Muscle layer of duodenum (tissue), 2 donors: Measurements from ENCODE around the gene EEF1AKMT1.

Experiments used
- H3K27ac ChIP-seq: one replicate; pipeline ENCODE4 v1.7.0; 2013; ENCODE audit warnings: mild to moderate bottlenecking, low read length
- H3K27me3 ChIP-seq: one replicate; pipeline ENCODE4 v1.7.0; 2013; ENCODE audit warnings: low read depth, mild to moderate bottlenecking, control low read depth, low read length
- H3K36me3 ChIP-seq, 2 donors: one replicate each; pipeline ENCODE4 v1.7.0; 2013; ENCODE audit warnings: low read length in 2 of 2, control low read depth in 1 of 2, mild to moderate bottlenecking in 1 of 2; ENCODE audit not compliant: insufficient read depth in 2 of 2, control insufficient read depth in 1 of 2
- H3K4me1 ChIP-seq, 2 donors: one replicate each; pipeline ENCODE4 v1.7.0; 2013; ENCODE audit warnings: low read length in 2 of 2, mild to moderate bottlenecking in 2 of 2, control low read depth in 1 of 2, moderate library complexity in 1 of 2; ENCODE audit not compliant: insufficient read depth in 2 of 2, control insufficient read depth in 1 of 2
- H3K4me3 ChIP-seq, 2 donors: one replicate each; pipeline ENCODE4 v1.7.0; 2013; ENCODE audit warnings: low read length in 2 of 2, low read depth in 1 of 2, mild to moderate bottlenecking in 1 of 2
- H3K9me3 ChIP-seq, 2 donors: one replicate each; pipeline ENCODE4 v1.7.0; 2013; ENCODE audit warnings: low read length in 2 of 2, control low read depth in 1 of 2, mild to moderate bottlenecking in 1 of 2; ENCODE audit not compliant: control insufficient read depth in 1 of 2
- donor health status: healthy.

EEF1AKMT1 gene

GRCh38 chr13:20799726-20800416 is 26.1 kb upstream of the EEF1AKMT1 start:
- Histone ChIP-seq H3K27me3 (no peaks in the 10 kb centered on the region), H3K4me1 (peaks cover 0 to 9% of the 10 kb centered on the region in 2 donors), H3K4me3 (no peak overlapping the region), H3K36me3 (peaks cover 14 to 16% of the 10 kb centered on the region in 2 donors), H3K27ac (no peak overlapping the region), H3K9me3 (no peaks in the 10 kb centered on the region)

DNA sequence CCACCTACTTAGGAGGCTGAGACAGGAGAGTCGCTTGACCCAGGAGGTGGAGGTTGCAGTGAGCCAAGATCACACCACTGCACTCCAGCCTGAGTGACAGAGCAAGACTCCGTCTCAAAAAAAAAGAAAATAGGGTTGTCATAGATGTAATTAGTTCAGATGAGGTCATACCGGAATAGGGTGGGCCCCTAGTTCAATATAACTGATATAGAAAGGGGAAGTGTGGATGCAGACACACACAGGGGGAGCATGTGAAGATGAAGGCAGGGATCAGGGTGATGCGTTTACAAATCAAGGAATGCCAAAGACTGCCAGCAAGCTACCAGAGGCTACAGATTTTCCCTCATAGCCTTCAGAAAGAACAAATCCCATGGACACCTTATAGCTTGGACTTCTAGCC is 24.3 kb upstream of the EEF1AKMT1 start:
- Histone ChIP-seq H3K27me3 (no peaks in the 10 kb centered on the region), H3K27ac (no peak overlapping the region), H3K4me3 (no peak overlapping the region), H3K36me3 (peaks cover 14 to 18% of the 10 kb centered on the region in 2 donors), H3K4me1 (peaks cover 0 to 9% of the 10 kb centered on the region in 2 donors), H3K9me3 (no peaks in the 10 kb centered on the region)

DNA sequence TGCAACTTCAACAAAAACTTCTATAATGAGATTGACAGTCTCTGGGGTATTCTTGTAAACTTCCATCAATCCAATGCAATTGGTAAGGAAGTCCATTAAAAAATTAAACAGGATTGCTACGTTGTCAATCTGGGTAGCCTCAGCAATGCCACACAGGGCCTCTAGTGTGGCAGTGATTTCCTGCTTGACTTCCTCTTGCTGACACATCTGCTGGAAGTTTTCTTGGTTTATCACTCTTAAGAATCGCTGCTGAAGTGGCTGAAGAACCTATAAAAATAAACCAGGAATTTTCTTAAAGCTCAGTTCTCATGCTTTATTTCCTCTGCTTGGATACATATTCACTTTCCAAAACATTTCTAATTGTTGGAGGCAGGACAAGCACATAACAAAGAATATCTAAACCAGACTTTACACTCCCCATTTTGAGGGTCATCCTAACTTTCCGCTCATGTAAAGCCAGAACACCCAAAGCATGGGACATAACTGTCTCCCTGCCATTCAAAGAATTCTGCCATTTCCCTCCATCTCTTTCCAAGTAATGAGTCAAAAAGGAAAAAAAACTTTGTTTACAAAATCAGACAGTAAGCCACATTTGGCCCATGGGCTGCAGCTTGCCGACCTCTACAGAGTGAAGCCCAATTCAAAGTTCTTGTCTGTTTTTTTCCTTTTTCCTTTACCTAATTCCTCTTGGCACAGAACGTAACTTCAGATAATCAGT is 23.2 kb upstream of the EEF1AKMT1 start:
- no peak overlapping the region for H3K4me3 ChIP-seq
- no peaks in the 10 kb centered on the region for H3K27me3 ChIP-seq
- peaks cover 0 to 9% of the 10 kb centered on the region in 2 donors for H3K4me1 ChIP-seq
- H3K36me3 ChIP-seq = peaks cover 14 to 18% of the 10 kb centered on the region in 2 donors
- H3K27ac ChIP-seq = no peak overlapping the region
- no peaks in the 10 kb centered on the region for H3K9me3 ChIP-seq

DNA sequence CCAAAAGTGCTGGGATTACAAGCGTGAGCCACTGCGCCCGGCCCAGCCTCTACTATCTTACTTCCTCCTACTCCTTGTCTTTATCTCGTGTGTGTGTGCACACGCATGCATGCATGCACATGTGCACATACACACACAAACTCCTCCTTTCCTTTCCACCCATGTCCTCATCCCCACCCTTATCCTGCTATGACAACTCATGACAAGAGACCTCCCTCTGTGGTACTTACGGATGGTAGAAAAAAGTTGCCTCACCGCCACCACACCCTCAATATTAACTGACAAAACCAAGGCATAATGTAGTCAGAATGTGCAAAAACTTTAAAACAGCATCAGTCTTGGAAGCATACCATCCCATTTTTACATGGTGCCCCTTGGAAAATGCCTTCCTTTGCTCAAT is 15.9 kb upstream of the EEF1AKMT1 start:
- H3K36me3 ChIP-seq = peaks cover 12 to 17% of the 10 kb centered on the region in 2 donors
- H3K9me3 ChIP-seq = no peaks in the 10 kb centered on the region
- no peaks in the 10 kb centered on the region for H3K27me3 ChIP-seq
- H3K4me3 ChIP-seq = no peak overlapping the region
- H3K27ac ChIP-seq = no peak overlapping the region
- H3K4me1 ChIP-seq = no peaks in the 10 kb centered on the region

DNA sequence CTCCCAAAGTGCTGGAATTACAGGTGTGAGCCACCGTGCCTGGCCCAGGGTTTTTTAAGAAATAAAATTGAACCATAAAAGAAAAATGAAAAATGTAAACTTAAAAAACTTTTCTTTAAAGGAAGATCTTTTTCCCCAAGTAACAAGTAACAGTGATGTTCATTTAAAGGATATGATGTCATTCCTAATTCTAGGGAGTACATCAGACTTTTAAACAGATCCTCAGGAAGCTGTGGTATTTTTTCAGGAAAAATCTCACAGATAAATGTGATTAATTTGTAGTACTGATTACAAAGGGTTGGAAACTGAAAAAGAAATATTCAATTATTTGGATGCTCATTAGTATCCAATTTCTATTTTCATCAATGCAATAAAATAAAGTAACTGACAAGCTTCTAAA is 14.6 kb upstream of the EEF1AKMT1 start:
- H3K27ac ChIP-seq = no peak overlapping the region

GRCh38 chr13:20787180-20787579 is 13.4 kb upstream of the EEF1AKMT1 start:
- Histone ChIP-seq H3K4me3 (no peak overlapping the region), H3K4me1 (no peaks in the 10 kb centered on the region), H3K9me3 (no peaks in the 10 kb centered on the region), H3K27ac (no peak overlapping the region), H3K27me3 (no peaks in the 10 kb centered on the region), H3K36me3 (peaks cover 19 to 26% of the 10 kb centered on the region in 2 donors)

More for the DNA sequence above, 14.6 kb upstream of the EEF1AKMT1 start:
- no peaks in the 10 kb centered on the region for H3K9me3 ChIP-seq
- H3K27me3 ChIP-seq = no peaks in the 10 kb centered on the region
- H3K4me1 ChIP-seq = no peaks in the 10 kb centered on the region
- H3K36me3 ChIP-seq = peaks cover 16 to 17% of the 10 kb centered on the region in 2 donors
- no peak overlapping the region for H3K4me3 ChIP-seq

GRCh38 chr13:20782116-20782708 is 8.5 kb upstream of the EEF1AKMT1 start:
- H3K4me3 ChIP-seq = no peak overlapping the region
- no peaks in the 10 kb centered on the region for H3K4me1 ChIP-seq
- no peaks in the 10 kb centered on the region for H3K27me3 ChIP-seq
- H3K9me3 ChIP-seq = no peaks in the 10 kb centered on the region
- H3K27ac ChIP-seq = no peak overlapping the region
- H3K36me3 ChIP-seq = peaks cover 18 to 25% of the 10 kb centered on the region in 2 donors

GRCh38 chr13:20780317-20780716 is 6.6 kb upstream of the EEF1AKMT1 start:
- Histone ChIP-seq H3K4me1 (no peaks in the 10 kb centered on the region), H3K9me3 (no peaks in the 10 kb centered on the region), H3K36me3 (peaks cover 10 to 17% of the 10 kb centered on the region in 2 donors), H3K27ac (no peak overlapping the region), H3K4me3 (no peak overlapping the region), H3K27me3 (no peaks in the 10 kb centered on the region)

DNA sequence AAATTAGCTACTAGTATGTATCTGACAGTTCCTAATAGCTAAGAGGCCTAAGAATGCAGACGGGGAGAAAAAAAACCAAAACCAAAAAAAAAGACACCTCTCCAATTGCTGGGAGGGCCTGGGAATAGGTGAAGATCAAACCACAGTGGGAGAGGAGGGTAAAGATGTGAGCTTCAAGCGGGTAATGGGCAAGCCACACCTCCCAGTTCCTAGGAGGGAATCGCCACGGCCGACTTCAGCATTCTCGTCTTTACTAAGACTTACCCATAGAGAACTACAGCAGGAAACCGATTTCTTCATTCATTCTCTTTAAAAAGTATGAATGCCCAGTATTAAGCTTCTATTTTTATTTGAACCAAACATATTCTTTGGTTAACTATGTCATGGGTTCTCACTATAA is 5.6 kb upstream of the EEF1AKMT1 start:
- Histone ChIP-seq H3K36me3 (peaks cover 10 to 14% of the 10 kb centered on the region in 2 donors), H3K27me3 (no peaks in the 10 kb centered on the region), H3K4me1 (no peaks in the 10 kb centered on the region), H3K9me3 (no peaks in the 10 kb centered on the region), H3K4me3 (no peak overlapping the region), H3K27ac (no peak overlapping the region)

- Histone ChIP-seq H3K4me1 (no peaks in the 10 kb centered on the region), H3K4me3 (no peak overlapping the region), H3K9me3 (no peaks in the 10 kb centered on the region), H3K27ac (no peak overlapping the region), H3K36me3 (peaks cover 10 to 11% of the 10 kb centered on the region in 2 donors), H3K27me3 (no peaks in the 10 kb centered on the region)
Observed at GRCh38 chr13:20778311-20778710, 4.5 kb upstream of the EEF1AKMT1 start.

GRCh38 chr13:20776751-20777150 is 3.0 kb upstream of the EEF1AKMT1 start:
- H3K36me3 ChIP-seq = peaks cover 0 to 3% of the 10 kb centered on the region in 2 donors
- no peaks in the 10 kb centered on the region for H3K27me3 ChIP-seq
- no peaks in the 10 kb centered on the region for H3K9me3 ChIP-seq
- H3K4me3 ChIP-seq = no peak overlapping the region
- no peak overlapping the region for H3K27ac ChIP-seq
- peaks cover 5% of the 10 kb centered on the region in 2 donors for H3K4me1 ChIP-seq
